Measurements from ENCODE around the gene CPT1B. TPM values are rescaled to one million over a fixed set of nuclear protein-coding genes. Genes with fewer than 3 reads are reported as not detected.

Gene CPT1B
- total and polyA plus RNA-seq, 2 donors (not counting 3 experiments of a cell fraction or from before 2014, with no cell fraction given): 7.1 TPM

- H3K79me2 ChIP-seq (ENCODE audit: control insufficient read depth, insufficient read depth, low read length): no peaks in the 10 kb centered on the region
- TF ChIP-seq MYC (IDR thresholded peaks at IDR 0.05; ENCODE audit: low read depth, low read length): no peak
- no peak for TF ChIP-seq MAX (IDR thresholded peaks at IDR 0.05; ENCODE audit: insufficient read depth, insufficient read length)
- TF ChIP-seq JUN (IDR thresholded peaks at IDR 0.05; ENCODE audit: borderline replicate concordance, insufficient read depth, insufficient read length, low read depth): no peak
- TF ChIP-seq EZH2 (IDR thresholded peaks at IDR 0.05; ENCODE audit: borderline replicate concordance, low read depth, low read length, severe bottlenecking): no peak
- TF ChIP-seq POLR2AphosphoS5 (IDR thresholded peaks at IDR 0.05; ENCODE audit: insufficient read depth, low read depth, low read length): no peak
- TF ChIP-seq CTCF (IDR thresholded peaks at IDR 0.05; ENCODE audit: extremely low read depth in 1 of 2, insufficient read depth in 1 of 2, low read depth in 1 of 2, low read length in 2 of 2): no peak
- TF ChIP-seq FOS (IDR thresholded peaks at IDR 0.05; ENCODE audit: borderline replicate concordance, insufficient read depth, low read length): no peak
- dilution Hi-C loops (cut with MboI; ENCODE audit: extremely low pct_ligation_motif_present, low sequenced_read_pairs) (no loop called here), intact Hi-C loops (cut with micrococcal nuclease) (no loop called here)
- no peaks in the 10 kb centered on the region for H3K9me1 ChIP-seq (replicated peaks; ENCODE audit: control insufficient read depth, extremely low read depth, insufficient read depth, low read length)
- no peak overlapping the region for H3K4me3 ChIP-seq (replicated peaks in 1 of 3; ENCODE audit: insufficient read depth in 1 of 3, low read depth in 1 of 3, low read length in 3 of 3)
- H3K4me2 ChIP-seq (ENCODE audit: insufficient read depth, low read length): no peak overlapping the region
- H3K9ac ChIP-seq (replicated peaks; ENCODE audit: extremely low read depth, insufficient read depth, low read length): no peak overlapping the region
- peaks cover 17 to 25% of the 10 kb centered on the region in 2 experiments for H3K27me3 ChIP-seq (ENCODE audit: control insufficient read depth in 2 of 2, insufficient read depth in 2 of 2, low read length in 2 of 2)
- H4K20me1 ChIP-seq (replicated peaks; ENCODE audit: control insufficient read depth, extremely low read depth, insufficient read depth, low read length): no peaks in the 10 kb centered on the region
- H3K9me3 ChIP-seq (replicated peaks; ENCODE audit: control insufficient read depth, insufficient read depth, low read length): no peaks in the 10 kb centered on the region
- FAIRE-seq: no peak
- H3K36me3 ChIP-seq (ENCODE audit: control insufficient read depth in 2 of 2, extremely low read depth in 1 of 2, insufficient read depth in 2 of 2, low read length in 2 of 2): no peaks in the 10 kb centered on the region
- no peak overlapping the region for H2AFZ ChIP-seq (ENCODE audit: low read depth, low read length)
- no peaks in the 10 kb centered on the region for H3K4me1 ChIP-seq (ENCODE audit: control insufficient read depth, extremely low read depth, insufficient read depth, low read length)
- no peak for DNase-seq (ENCODE audit: low read depth, low spot score)
- no TSS peak for BruUV-seq (replicated peaks)
- CTCF ChIA-PET: interaction anchor here (1.0 kb wide), 1 partner anchor 9 kb away, joined by 3 read pairs; the partner anchor contains the start of gene SYCE3
- POLR2A ChIA-PET: no interaction called here
- no peak overlapping the region for H3K27ac ChIP-seq (ENCODE audit: insufficient read depth, low read depth, low read length)
These were observed 24.9 kb downstream of the CPT1B start for GRCh38 chr22:50553310-50553709.

All from endothelial cell of umbilical vein (primary cell).